Upper lobe of left lung (tissue), 4 donors: ENCODE measurements around the gene CNTRL.

ENCODE experiments used
- EP300 ChIP-seq, 4 donors: sonication (generic); formaldehyde crosslinking; IDR thresholded peaks; one replicate each; pipeline ENCODE4 v1.5.1; 2017; ENCODE audit warnings: antibody characterized with exemption in 4 of 4, control low read depth in 2 of 4
- POLR2A ChIP-seq, 4 donors: fragments of 450-650 bp; IDR thresholded peaks; one replicate each; pipeline ENCODE4 v1.5.1; 2016 to 2017; ENCODE audit warnings: antibody characterized with exemption in 4 of 4, mild to moderate bottlenecking in 2 of 4
- POLR2AphosphoS5 ChIP-seq, 2 donors: sonication (generic); formaldehyde crosslinking; IDR thresholded peaks; one replicate each; pipeline ENCODE4 v1.5.1; 2017; ENCODE audit warnings: antibody characterized with exemption in 2 of 2
- TF ChIP-seq, protein P1 (sequence below), 6 experiments: fragments of 450-650 bp in 4 of 6; fragments of 200-600 bp in 2 of 6; sonication (generic) in 2 of 6; IDR thresholded peaks; one replicate each; pipeline ENCODE4 v1.5.1; 2016 to 2019; ENCODE audit warnings: antibody characterized with exemption in 6 of 6

DNA sequence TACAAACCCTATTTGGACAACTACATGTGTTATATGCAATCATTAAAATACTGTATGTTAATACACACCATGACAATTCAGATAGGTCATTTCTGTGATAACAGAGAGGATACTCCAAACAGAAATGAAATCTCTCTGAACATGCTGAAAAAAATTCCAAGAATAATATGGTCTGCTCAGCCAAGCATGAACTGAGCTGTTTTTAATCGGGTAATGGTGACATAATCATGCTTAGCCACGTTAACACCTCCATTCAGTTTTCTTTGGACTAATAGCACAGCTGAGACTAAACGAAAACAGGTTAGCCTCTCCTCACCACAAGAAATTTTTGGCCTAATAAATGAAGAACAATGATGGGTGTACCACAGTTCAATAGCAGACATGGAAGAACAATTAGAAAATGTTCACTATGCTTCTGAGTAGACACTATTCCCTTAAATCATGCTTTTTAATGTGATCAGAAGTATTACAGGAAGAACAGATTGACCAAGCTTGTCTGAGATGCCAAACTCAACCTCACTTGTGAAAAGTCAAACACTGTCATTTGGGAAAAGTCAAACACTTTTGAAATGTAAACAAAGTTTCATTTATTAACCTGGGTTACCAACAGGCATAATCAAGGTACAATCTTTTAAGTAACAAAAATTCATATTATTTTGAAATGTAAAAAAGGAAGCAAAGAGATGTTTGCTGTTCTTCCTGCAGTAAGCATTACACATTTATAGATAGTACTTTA, 107.5 kb downstream of the CNTRL start:
- TF ChIP-seq, protein P1, sequence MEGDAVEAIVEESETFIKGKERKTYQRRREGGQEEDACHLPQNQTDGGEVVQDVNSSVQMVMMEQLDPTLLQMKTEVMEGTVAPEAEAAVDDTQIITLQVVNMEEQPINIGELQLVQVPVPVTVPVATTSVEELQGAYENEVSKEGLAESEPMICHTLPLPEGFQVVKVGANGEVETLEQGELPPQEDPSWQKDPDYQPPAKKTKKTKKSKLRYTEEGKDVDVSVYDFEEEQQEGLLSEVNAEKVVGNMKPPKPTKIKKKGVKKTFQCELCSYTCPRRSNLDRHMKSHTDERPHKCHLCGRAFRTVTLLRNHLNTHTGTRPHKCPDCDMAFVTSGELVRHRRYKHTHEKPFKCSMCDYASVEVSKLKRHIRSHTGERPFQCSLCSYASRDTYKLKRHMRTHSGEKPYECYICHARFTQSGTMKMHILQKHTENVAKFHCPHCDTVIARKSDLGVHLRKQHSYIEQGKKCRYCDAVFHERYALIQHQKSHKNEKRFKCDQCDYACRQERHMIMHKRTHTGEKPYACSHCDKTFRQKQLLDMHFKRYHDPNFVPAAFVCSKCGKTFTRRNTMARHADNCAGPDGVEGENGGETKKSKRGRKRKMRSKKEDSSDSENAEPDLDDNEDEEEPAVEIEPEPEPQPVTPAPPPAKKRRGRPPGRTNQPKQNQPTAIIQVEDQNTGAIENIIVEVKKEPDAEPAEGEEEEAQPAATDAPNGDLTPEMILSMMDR (IDR thresholded peaks at IDR 0.05): no peak
- TF ChIP-seq POLR2AphosphoS5 (IDR thresholded peaks at IDR 0.05): no peak
- TF ChIP-seq EP300 (IDR thresholded peaks at IDR 0.05): no peak
- no peak for TF ChIP-seq POLR2A (IDR thresholded peaks at IDR 0.05)
